IMR-90 (cell line): ENCODE results near the gene ERCC4. TPM values are rescaled to one million over a fixed set of nuclear protein-coding genes. Genes with fewer than 3 reads are reported as not detected.

ENCODE experiments used
- ATAC-seq: fragments of 200-7000 bp; cut with Tn5 transposase; 2 replicates; pipeline ENCODE4 v1.9.1; 2020; ENCODE audit warnings: low read depth, mild to moderate bottlenecking, moderate library complexity
- BruUV-seq: library from RNA; stranded (reverse); fragments of 400-500 nt; replicated peaks from 2 replicates; lab custom pipeline; 2021; lab: Mats Ljungman, UMichigan
- CTCF ChIA-PET: fragments of 300-600 bp; formaldehyde crosslinking; extraction: SDS; loops from one replicate; lab custom pipeline; 2021; ENCODE audit warnings: antibody characterized with exemption; lab: Yijun Ruan, JAX
- POLR2A ChIA-PET: fragments of 300-600 bp; sonication (Branson Sonifier 250); formaldehyde crosslinking; loops from one replicate; lab custom pipeline; 2022; ENCODE audit warnings: antibody characterized with exemption; ENCODE audit not compliant: unreplicated experiment; lab: Charles Lee
- DNase-seq: peaks from one replicate; pipeline ENCODE4 v3.0.0; 2013
- H2AFZ ChIP-seq: replicated peaks from 2 replicates; pipeline ENCODE3; 2013; ENCODE audit warnings: low read length, mild to moderate bottlenecking; ENCODE audit not compliant: poor library complexity
- H2AK5ac ChIP-seq: 2 replicates; pipeline ENCODE4 v1.6.1; 2013; ENCODE audit warnings: low read depth, low read length, inconsistent platforms
- H2AK9ac ChIP-seq: replicated peaks from 2 replicates; pipeline ENCODE3; 2013; ENCODE audit warnings: mild to moderate bottlenecking, low read depth, low read length, moderate library complexity; ENCODE audit not compliant: poor library complexity
- H2BK120ac ChIP-seq: 2 replicates; pipeline ENCODE4 v1.6.1; 2013; ENCODE audit warnings: low read depth, low read length, inconsistent platforms
- H2BK15ac ChIP-seq: 3 replicates; pipeline ENCODE4 v1.6.1; 2013; ENCODE audit warnings: low read depth, low read length, inconsistent platforms
- H2BK20ac ChIP-seq: 2 replicates; pipeline ENCODE4 v1.6.1; 2013; ENCODE audit warnings: low read depth, mild to moderate bottlenecking, inconsistent platforms, low read length, moderate library complexity
- H2BK5ac ChIP-seq: 2 replicates; pipeline ENCODE4 v1.6.1; 2013; ENCODE audit warnings: mild to moderate bottlenecking, low read depth, low read length, inconsistent platforms; ENCODE audit not compliant: poor library complexity, severe bottlenecking
- H3K14ac ChIP-seq: replicated peaks from 2 replicates; pipeline ENCODE4 v1.6.1; 2013; ENCODE audit warnings: low read depth, low read length, inconsistent platforms
- H3K18ac ChIP-seq: 2 replicates; pipeline ENCODE4 v1.6.1; 2013; ENCODE audit warnings: low read depth, low read length, control low read depth
- H3K23ac ChIP-seq: 2 replicates; pipeline ENCODE4 v1.6.1; 2013; ENCODE audit warnings: low read depth, low read length, inconsistent platforms
- H3K27ac ChIP-seq: 2 replicates; pipeline ENCODE4 v1.5.1; 2013; ENCODE audit warnings: mild to moderate bottlenecking, control low read depth, low read length; ENCODE audit not compliant: insufficient read depth
- H3K27me3 ChIP-seq: 2 replicates; pipeline ENCODE4 v1.6.1; 2013; ENCODE audit warnings: low read length; ENCODE audit not compliant: control insufficient read depth, insufficient read depth
- H3K36me3 ChIP-seq: 2 replicates; pipeline ENCODE4 v1.6.1; 2013; ENCODE audit warnings: low read length, mixed read lengths; ENCODE audit not compliant: control insufficient read depth, insufficient read depth
- H3K4ac ChIP-seq: 2 replicates; pipeline ENCODE4 v1.6.1; 2013; ENCODE audit warnings: low read depth, low read length, inconsistent platforms
- H3K4me1 ChIP-seq: 2 replicates; pipeline ENCODE4 v1.6.1; 2013; ENCODE audit warnings: low read length, mixed read lengths; ENCODE audit not compliant: control insufficient read depth, insufficient read depth
- H3K4me2 ChIP-seq: 2 replicates; pipeline ENCODE4 v1.6.1; 2013; ENCODE audit warnings: low read depth, mild to moderate bottlenecking, control low read depth, low read length, moderate library complexity
- H3K4me3 ChIP-seq: 2 replicates; pipeline ENCODE4 v1.5.1; 2013; ENCODE audit warnings: low read depth, mild to moderate bottlenecking, control low read depth, low read length, moderate library complexity; ENCODE audit not compliant: insufficient read depth
- H3K56ac ChIP-seq: 2 replicates; pipeline ENCODE4 v1.6.1; 2013; ENCODE audit warnings: low read length, inconsistent platforms; ENCODE audit not compliant: insufficient read depth; ENCODE audit errors: extremely low read depth
- H3K79me1 ChIP-seq, 2 experiments: 2 replicates each; pipeline ENCODE4 v1.6.1; 2013; ENCODE audit warnings: low read length in 2 of 2, inconsistent platforms in 1 of 2, low read depth in 1 of 2
- H3K9ac ChIP-seq: 2 replicates; pipeline ENCODE4 v1.6.1; 2013; ENCODE audit warnings: low read depth, low read length, control low read depth
- H3K9me1 ChIP-seq: 2 replicates; pipeline ENCODE4 v1.6.1; 2013; ENCODE audit warnings: low read length, inconsistent platforms; ENCODE audit not compliant: insufficient read depth
- H3K9me3 ChIP-seq: 2 replicates; pipeline ENCODE4 v1.6.1; 2013; ENCODE audit warnings: low read length; ENCODE audit not compliant: control insufficient read depth, insufficient read depth
- H4K20me1 ChIP-seq: 2 replicates; pipeline ENCODE4 v1.6.1; 2013; ENCODE audit warnings: low read length, inconsistent platforms; ENCODE audit not compliant: insufficient read depth
- H4K5ac ChIP-seq: 2 replicates; pipeline ENCODE4 v1.6.1; 2013; ENCODE audit warnings: mild to moderate bottlenecking, low read depth, low read length, control low read depth
- H4K8ac ChIP-seq, 2 experiments: 2 replicates each; pipeline ENCODE4 v1.6.1; 2013; ENCODE audit warnings: low read depth in 2 of 2, low read length in 2 of 2, control low read depth in 1 of 2, inconsistent platforms in 1 of 2
- H4K91ac ChIP-seq: 2 replicates; pipeline ENCODE4 v1.6.1; 2013; ENCODE audit warnings: low read depth, low read length, inconsistent platforms; ENCODE audit not compliant: insufficient read depth
- ELK1 ChIP-seq: fragments of 150-350 bp; IDR thresholded peaks from 2 replicates; pipeline ENCODE4 v1.6.1; 2016; ENCODE audit warnings: low read depth, mild to moderate bottlenecking, low read length, moderate library complexity, borderline replicate concordance
- FOS ChIP-seq: fragments of 150-350 bp; IDR thresholded peaks from 2 replicates; pipeline ENCODE4 v1.6.1; 2016; ENCODE audit warnings: low read depth, low read length
- MXI1 ChIP-seq: IDR thresholded peaks from 2 replicates; pipeline ENCODE4 v1.6.1; 2012; ENCODE audit warnings: low read depth, mild to moderate bottlenecking, low read length, moderate library complexity, borderline replicate concordance
- WGBS, 2 experiments: methylation state at CpG; one replicate each; pipeline versions ENCODE4 v1.1.5 to v1.1.7; 2013; ENCODE audit warnings: missing lambda C conversion rate in 2 of 2; ENCODE audit not compliant: insufficient read length in 1 of 2; ENCODE audit errors: extremely low coverage in 2 of 2; 5-methylcytosine and 5-hydroxymethylcytosine counted together
- dilution Hi-C: fragments of 300-500 bp; cut with HindIII; formaldehyde crosslinking; loops from one replicate; pipeline ENCODE4 v1.14.3; 2018; ENCODE audit warnings: low sequenced_read_pairs; ENCODE audit not compliant: unreplicated experiment
- in situ Hi-C: fragments of 300-500 bp; cut with MboI; formaldehyde crosslinking; loops from 3 replicates; pipeline ENCODE4 v1.14.3; 2019; ENCODE audit warnings: low sequenced_read_pairs, inconsistent platforms, mixed read lengths
- intact Hi-C: fragments of 100-400 bp; cut with micrococcal nuclease; formaldehyde crosslinking; loops from 2 replicates; pipeline ENCODE4 v1.10.0; 2022
- polyA plus RNA-seq, 3 experiments: library from polyadenylated mRNA; depleted of rRNA; stranded (reverse); fragments of >200 nt; gene quantifications; 2 replicates each; pipeline ENCODE4 v1.2.3, GENCODE V29; 2012; ENCODE audit warnings: low replicate concordance in 1 of 3
- total RNA-seq: library from RNA; depleted of rRNA; stranded (reverse); fragments of >200 nt; gene quantifications from 2 replicates; pipeline ENCODE4 v1.2.3, GENCODE V29; 2012
- TF ChIP-seq, protein P1 (sequence below): fragments of 150-350 bp; IDR thresholded peaks from 2 replicates; pipeline ENCODE4 v1.6.1; 2017; ENCODE audit warnings: mild to moderate bottlenecking, antibody characterized with exemption, low read length, low read depth

ERCC4 gene
- total and polyA plus RNA-seq, 2 of the 4 experiments (the other 2 are of a cell fraction) = 2.9 to 19.2 TPM

DNA sequence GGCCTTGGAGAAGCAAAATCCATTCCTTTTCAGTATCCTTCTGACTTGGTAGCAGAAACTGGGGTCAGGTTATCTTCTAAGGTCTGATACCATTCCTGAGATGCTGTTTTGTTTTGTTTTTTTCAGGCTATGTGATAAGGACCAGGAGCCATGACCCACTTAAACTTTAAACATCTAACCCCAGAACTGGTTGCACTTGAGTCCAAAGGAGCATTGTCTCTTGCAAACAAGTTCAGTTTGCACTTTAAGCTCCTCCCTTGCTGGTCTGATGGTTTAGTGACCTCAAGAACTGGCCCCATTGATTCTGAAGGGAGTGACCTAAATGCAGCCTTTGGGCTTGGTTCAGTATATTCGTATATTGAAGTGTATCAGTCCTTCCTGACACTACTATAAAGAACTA is 75.2 kb downstream of the ERCC4 start:
- no peaks in the 10 kb centered on the region for H4K20me1 ChIP-seq
- H4K8ac ChIP-seq = no peak overlapping the region
- BruUV-seq = no TSS peak
- no peak overlapping the region for H4K5ac ChIP-seq
- no peak overlapping the region for H2BK15ac ChIP-seq
- no peak overlapping the region for H3K9ac ChIP-seq
- dilution Hi-C loops (no loop called here), in situ Hi-C loops (no loop called here), intact Hi-C loops (no loop called here)
- H2BK20ac ChIP-seq = no peak overlapping the region
- ATAC-seq (no peak), DNase-seq (no peak)
- H3K56ac ChIP-seq = no peak overlapping the region
- no peak overlapping the region for H2AFZ ChIP-seq
- H3K36me3 ChIP-seq = no peaks in the 10 kb centered on the region
- H3K4me3 ChIP-seq = no peak overlapping the region
- H2BK120ac ChIP-seq = no peak overlapping the region
- TF ChIP-seq FOS (no peak), MXI1 (no peak), ELK1 (no peak)
- TF ChIP-seq, protein P1, sequence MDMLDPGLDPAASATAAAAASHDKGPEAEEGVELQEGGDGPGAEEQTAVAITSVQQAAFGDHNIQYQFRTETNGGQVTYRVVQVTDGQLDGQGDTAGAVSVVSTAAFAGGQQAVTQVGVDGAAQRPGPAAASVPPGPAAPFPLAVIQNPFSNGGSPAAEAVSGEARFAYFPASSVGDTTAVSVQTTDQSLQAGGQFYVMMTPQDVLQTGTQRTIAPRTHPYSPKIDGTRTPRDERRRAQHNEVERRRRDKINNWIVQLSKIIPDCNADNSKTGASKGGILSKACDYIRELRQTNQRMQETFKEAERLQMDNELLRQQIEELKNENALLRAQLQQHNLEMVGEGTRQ = no peak
- H3K9me3 ChIP-seq = no peaks in the 10 kb centered on the region
- no peak overlapping the region for H3K4me2 ChIP-seq
- POLR2A ChIA-PET = no interaction called here
- H2BK5ac ChIP-seq = no peak overlapping the region
- WGBS, 2 experiments = no CpG with 5 or more reads among the region's 1 CpG
- no peak overlapping the region for H3K4ac ChIP-seq
- no peak overlapping the region for H4K91ac ChIP-seq
- H3K14ac ChIP-seq = no peak overlapping the region
- H2AK9ac ChIP-seq = no peak overlapping the region
- no peak overlapping the region for H3K23ac ChIP-seq
- no peak overlapping the region for H3K27ac ChIP-seq
- no peaks in the 10 kb centered on the region for H3K9me1 ChIP-seq
- CTCF ChIA-PET = interaction anchor here (0.7 kb wide), 1 partner anchor 23 kb away, joined by 3 read pairs; no protein-coding TSS in a partner anchor
- no peak overlapping the region for H2AK5ac ChIP-seq
- peaks cover 3% of the 10 kb centered on the region; the same call in 1 of the 2 replicates for H3K4me1 ChIP-seq
- H3K79me1 ChIP-seq = no peaks in the 10 kb centered on the region
- H3K27me3 ChIP-seq = peaks cover 7% of the 10 kb centered on the region
- H3K18ac ChIP-seq = no peak overlapping the region
